Measurements from ENCODE around the gene GUF1. TPM values are rescaled to one million over a fixed set of nuclear protein-coding genes. Genes with fewer than 3 reads are reported as not detected.

Gene GUF1
- total RNA-seq, 2 experiments from 2014 or later = 22.9 to 26.0 TPM

Other genes with a start within 250 kb of the GUF1 start
- not detected for gene KCTD8, start 229.6 kb upstream of the GUF1 start, total RNA-seq
- not detected for gene YIPF7, start 26.8 kb upstream of the GUF1 start, total RNA-seq
- gene GNPDA2, start 48.1 kb downstream of the GUF1 start, total RNA-seq = 10 to 100 TPM; 11.5 to 12.5 TPM

Data from activated CD8-positive, alpha-beta T cell treated with anti-CD3 and anti-CD28 coated beads, Interleukin-2, amount 10 ng/mL, durations not matched to agents 7 days and 5 days (primary cell).